Gastroesophageal sphincter (tissue), 4 donors: Measurements from ENCODE around the gene PPP1R3A. TPM values are rescaled to one million over a fixed set of nuclear protein-coding genes. Genes with fewer than 3 reads are reported as not detected.

Source experiments
- ATAC-seq: fragments of 150-250 bp; one replicate; pipeline ENCODE4 v1.9.1; 2016; ENCODE audit warnings: mild to moderate bottlenecking, moderate library complexity
- H3K27ac ChIP-seq, 4 donors: fragments of 200-600 bp; sonication (generic) in 3 of 4; 1 replicate in 3 of 4; 2 replicates in 1 of 4; pipeline ENCODE4 v1.5.1; 2016 to 2019
- H3K27me3 ChIP-seq: fragments of 200-600 bp; sonication (generic); one replicate; pipeline ENCODE4 v1.5.1; 2019
- H3K36me3 ChIP-seq, 2 donors: fragments of 200-600 bp; sonication (generic); one replicate each; pipeline ENCODE4 v1.5.1; 2019; ENCODE audit warnings: control low read depth in 1 of 2
- H3K4me1 ChIP-seq, 3 donors: fragments of 200-600 bp; sonication (generic); 1 replicate in 2 of 3; 2 replicates in 1 of 3; pipeline ENCODE4 v1.5.1; 2016 to 2019; ENCODE audit warnings: control low read depth in 2 of 3
- H3K4me3 ChIP-seq, 2 donors: fragments of 200-600 bp; sonication (generic); one replicate each; pipeline ENCODE4 v1.5.1; 2019; ENCODE audit warnings: mild to moderate bottlenecking in 1 of 2, moderate library complexity in 1 of 2
- H3K9me3 ChIP-seq, 3 donors: fragments of 200-600 bp; sonication (generic); one replicate each; pipeline ENCODE4 v1.5.1; 2017 to 2019; ENCODE audit warnings: control low read depth in 2 of 3
- EP300 ChIP-seq: sonication (generic); formaldehyde crosslinking; IDR thresholded peaks from one replicate; pipeline ENCODE4 v1.6.1; 2017; ENCODE audit warnings: antibody characterized with exemption, mild to moderate bottlenecking
- POLR2A ChIP-seq, 2 donors: fragments of 450-650 bp; IDR thresholded peaks; one replicate each; pipeline ENCODE4 v1.6.1; 2017; ENCODE audit warnings: antibody characterized with exemption in 2 of 2, mild to moderate bottlenecking in 2 of 2, moderate library complexity in 1 of 2
- POLR2AphosphoS5 ChIP-seq: sonication (generic); formaldehyde crosslinking; IDR thresholded peaks from one replicate; pipeline ENCODE4 v1.6.1; 2017; ENCODE audit warnings: antibody characterized with exemption
- WGBS, 2 donors: methylation state at CpG; one replicate each; pipeline ENCODE4 v1.1.5; 2018; ENCODE audit warnings: low coverage in 1 of 2; 5-methylcytosine and 5-hydroxymethylcytosine counted together
- total RNA-seq, 4 donors: library from RNA; depleted of rRNA; stranded (reverse); fragments of >200 nt; gene quantifications; one replicate each; pipeline ENCODE4 v1.1.0, GENCODE V29; 2016
- TF ChIP-seq, protein P1 (sequence below), 4 experiments: fragments of 200-600 bp in 2 of 4; fragments of 450-650 bp in 2 of 4; sonication (generic) in 1 of 4; IDR thresholded peaks; one replicate each; pipeline ENCODE4 v1.5.1; 2017 to 2019; ENCODE audit warnings: antibody characterized with exemption in 4 of 4, mild to moderate bottlenecking in 2 of 4, moderate library complexity in 2 of 4

The PPP1R3A gene
- total RNA-seq, 4 donors from 2014 or later: 0.54 TPM; not detected in 3

DNA sequence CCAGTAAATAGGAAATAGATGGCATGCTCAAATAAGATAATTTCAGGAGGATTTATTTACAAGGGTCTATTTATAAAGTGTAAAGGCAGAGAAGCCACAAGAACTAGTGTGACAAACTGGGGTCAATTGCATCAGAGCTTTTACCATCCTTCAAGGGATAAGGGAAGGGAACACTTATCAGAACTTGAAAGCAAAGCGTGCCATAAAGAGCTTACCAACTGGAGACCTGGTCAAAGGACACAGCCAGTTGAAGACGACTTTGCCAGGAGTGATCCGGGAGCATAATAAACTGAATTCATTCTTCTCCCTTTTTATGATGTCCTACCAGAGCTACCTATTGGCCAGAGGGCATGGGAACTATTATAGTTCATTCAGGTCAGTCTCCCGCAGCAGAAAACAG lies 3.2 kb upstream of the PPP1R3A start:
- Histone ChIP-seq H3K36me3 (no peaks in the 10 kb centered on the region), H3K27me3 (no peaks in the 10 kb centered on the region), H3K27ac (no peak overlapping the region), H3K4me1 (no peaks in the 10 kb centered on the region), H3K4me3 (no peak overlapping the region), H3K9me3 (no peaks in the 10 kb centered on the region)
- ATAC-seq: no peak
- WGBS, 2 donors: 58 to 86% methylated on average over 3 to 4 of the region's 4 CpGs
- TF ChIP-seq POLR2A (IDR thresholded peaks at IDR 0.05) (no peak), POLR2AphosphoS5 (no peak), EP300 (no peak)
- TF ChIP-seq, protein P1, sequence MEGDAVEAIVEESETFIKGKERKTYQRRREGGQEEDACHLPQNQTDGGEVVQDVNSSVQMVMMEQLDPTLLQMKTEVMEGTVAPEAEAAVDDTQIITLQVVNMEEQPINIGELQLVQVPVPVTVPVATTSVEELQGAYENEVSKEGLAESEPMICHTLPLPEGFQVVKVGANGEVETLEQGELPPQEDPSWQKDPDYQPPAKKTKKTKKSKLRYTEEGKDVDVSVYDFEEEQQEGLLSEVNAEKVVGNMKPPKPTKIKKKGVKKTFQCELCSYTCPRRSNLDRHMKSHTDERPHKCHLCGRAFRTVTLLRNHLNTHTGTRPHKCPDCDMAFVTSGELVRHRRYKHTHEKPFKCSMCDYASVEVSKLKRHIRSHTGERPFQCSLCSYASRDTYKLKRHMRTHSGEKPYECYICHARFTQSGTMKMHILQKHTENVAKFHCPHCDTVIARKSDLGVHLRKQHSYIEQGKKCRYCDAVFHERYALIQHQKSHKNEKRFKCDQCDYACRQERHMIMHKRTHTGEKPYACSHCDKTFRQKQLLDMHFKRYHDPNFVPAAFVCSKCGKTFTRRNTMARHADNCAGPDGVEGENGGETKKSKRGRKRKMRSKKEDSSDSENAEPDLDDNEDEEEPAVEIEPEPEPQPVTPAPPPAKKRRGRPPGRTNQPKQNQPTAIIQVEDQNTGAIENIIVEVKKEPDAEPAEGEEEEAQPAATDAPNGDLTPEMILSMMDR (IDR thresholded peaks at IDR 0.05): no peak

DNA sequence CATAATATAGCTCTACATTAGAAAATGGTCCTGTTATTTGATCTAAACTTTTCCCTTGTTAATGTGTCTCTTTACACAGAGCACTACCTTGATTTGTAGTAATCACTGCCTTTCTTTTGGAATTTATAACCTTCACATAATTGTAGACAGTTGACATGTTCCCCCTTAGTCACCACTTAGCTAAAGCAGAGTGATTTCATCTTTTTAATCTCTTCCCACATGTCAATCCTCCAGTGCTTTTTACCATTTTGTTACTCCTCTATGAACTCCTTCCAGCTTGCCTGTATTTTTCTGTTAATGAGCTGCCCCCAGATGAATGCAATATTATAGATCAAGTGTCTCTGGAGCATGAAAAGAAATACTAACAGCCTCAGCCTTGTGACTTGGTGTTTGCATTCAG lies 2.6 kb upstream of the PPP1R3A start:
- TF ChIP-seq, protein P1 (IDR thresholded peaks at IDR 0.05): no peak
- no peak for TF ChIP-seq POLR2AphosphoS5
- no peak for TF ChIP-seq EP300
- TF ChIP-seq POLR2A (IDR thresholded peaks at IDR 0.05): no peak

DNA sequence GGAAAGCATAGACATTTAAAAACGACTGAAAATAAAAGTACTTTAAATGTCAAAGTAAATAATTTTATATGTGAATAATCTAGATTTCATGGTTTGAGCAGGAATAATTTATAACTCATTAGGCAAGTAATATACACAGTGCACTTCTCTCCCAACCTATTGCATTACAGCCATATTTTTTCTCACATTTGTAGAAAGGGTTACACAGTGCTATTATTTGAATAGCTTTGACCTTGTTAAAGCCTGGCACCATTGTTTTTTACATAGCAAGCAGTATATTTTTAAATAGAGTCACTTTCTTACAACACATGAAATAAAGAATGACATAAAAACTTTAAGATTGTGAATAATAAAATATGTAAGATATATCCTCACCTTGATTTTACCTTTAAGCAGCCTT lies 969 bp downstream of the PPP1R3A start:
- TF ChIP-seq EP300 (no peak), POLR2A (IDR thresholded peaks at IDR 0.05) (no peak)
- no peak for ATAC-seq
- no peaks in the 10 kb centered on the region for H3K36me3 ChIP-seq
- H3K27me3 ChIP-seq: no peaks in the 10 kb centered on the region
- H3K4me1 ChIP-seq: no peaks in the 10 kb centered on the region
- H3K27ac ChIP-seq: no peak overlapping the region
- no peaks in the 10 kb centered on the region for H3K9me3 ChIP-seq
- H3K4me3 ChIP-seq: no peak overlapping the region
- WGBS, 2 donors: 21 to 29% methylated on average over 1 of the region's 1 CpG

More for the DNA sequence above, 2.6 kb upstream of the PPP1R3A start:
- H3K9me3 ChIP-seq: no peaks in the 10 kb centered on the region
- no peaks in the 10 kb centered on the region for H3K27me3 ChIP-seq
- H3K36me3 ChIP-seq: no peaks in the 10 kb centered on the region
- no peak overlapping the region for H3K4me3 ChIP-seq
- H3K27ac ChIP-seq: no peak overlapping the region
- no peak for ATAC-seq
- H3K4me1 ChIP-seq: no peaks in the 10 kb centered on the region

DNA sequence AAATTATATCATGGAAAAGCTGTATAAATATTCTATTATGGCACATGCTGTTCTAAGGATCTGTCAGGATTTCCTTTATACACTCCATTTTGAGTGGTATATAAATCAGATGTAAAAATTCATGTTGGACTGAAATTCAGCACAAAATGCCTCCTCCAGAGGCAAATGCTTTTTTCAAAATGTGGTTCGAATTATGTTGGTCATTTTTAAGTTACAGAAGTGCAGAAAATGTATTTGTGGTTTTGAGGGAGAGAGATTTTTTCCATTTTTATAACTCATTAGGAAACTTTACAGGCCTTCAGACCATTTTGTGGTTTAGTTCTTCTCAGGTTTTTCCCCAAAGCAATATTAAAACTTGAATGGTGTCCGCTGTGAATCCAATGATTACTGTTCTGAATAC lies 2.9 kb downstream of the PPP1R3A start:
- WGBS, 2 donors: 87 to 89% methylated on average over 1 to 2 of the region's 2 CpGs
- no peak overlapping the region for H3K27ac ChIP-seq
- no peak overlapping the region for H3K4me3 ChIP-seq

DNA sequence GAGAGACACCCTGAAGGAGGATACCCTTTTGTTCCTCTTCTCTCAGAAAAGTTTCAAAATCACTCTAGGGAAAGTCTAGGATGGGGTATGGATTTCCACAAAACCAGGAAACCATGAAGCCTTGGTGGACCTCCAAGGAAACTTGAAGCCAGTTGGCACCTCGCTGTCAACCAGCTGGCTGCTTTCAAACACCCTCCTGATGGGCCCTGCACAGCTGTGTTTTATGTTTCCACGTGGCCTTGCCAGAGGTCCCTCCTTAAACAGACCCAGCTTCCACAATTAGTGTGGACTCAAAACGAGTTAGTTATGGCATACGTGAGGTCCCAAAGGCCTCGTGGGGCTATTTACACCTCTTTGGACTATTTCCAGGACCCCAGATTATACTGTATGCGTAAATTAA lies 5.9 kb downstream of the PPP1R3A start:
- WGBS, 2 donors: 38 to 75% methylated on average over 4 to 5 of the region's 6 CpGs

More for the DNA sequence above, 2.9 kb downstream of the PPP1R3A start:
- no peaks in the 10 kb centered on the region for H3K9me3 ChIP-seq
- H3K36me3 ChIP-seq: no peaks in the 10 kb centered on the region
- ATAC-seq: no peak
- no peak for TF ChIP-seq POLR2A (IDR thresholded peaks at IDR 0.05)
- TF ChIP-seq POLR2AphosphoS5: no peak
- H3K27me3 ChIP-seq: no peaks in the 10 kb centered on the region
- H3K4me1 ChIP-seq: no peaks in the 10 kb centered on the region

DNA sequence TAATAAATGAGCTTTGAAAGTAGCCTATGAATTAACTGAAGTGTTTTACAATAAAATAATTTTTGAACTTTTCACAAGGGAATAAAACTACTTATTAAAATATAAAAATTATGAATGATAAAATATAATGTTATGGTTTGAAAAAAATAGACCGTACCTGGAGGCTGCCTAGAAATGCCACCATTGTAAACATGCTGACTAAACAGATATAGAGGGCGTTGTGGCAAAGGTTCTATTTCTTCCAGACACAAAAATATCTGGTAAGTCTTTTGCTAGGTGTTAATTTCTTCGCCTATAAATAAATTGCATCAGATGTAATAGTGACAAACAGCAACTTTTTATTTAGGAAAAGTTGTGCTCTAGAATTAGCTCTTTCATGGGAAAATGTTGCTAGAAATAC lies 11.2 kb downstream of the PPP1R3A start:
- Histone ChIP-seq H3K4me3 (no peak overlapping the region), H3K9me3 (no peaks in the 10 kb centered on the region), H3K4me1 (no peaks in the 10 kb centered on the region), H3K27me3 (no peaks in the 10 kb centered on the region), H3K27ac (no peak overlapping the region), H3K36me3 (no peaks in the 10 kb centered on the region)
- ATAC-seq: no peak
- TF ChIP-seq, protein P1 (IDR thresholded peaks at IDR 0.05): no peak
- no peak for TF ChIP-seq POLR2AphosphoS5
- no peak for TF ChIP-seq EP300
- no peak for TF ChIP-seq POLR2A (IDR thresholded peaks at IDR 0.05)
- 83 to 90% methylated on average over 3 of the region's 3 CpGs for WGBS, 2 donors

More for the DNA sequence above, 5.9 kb downstream of the PPP1R3A start:
- Histone ChIP-seq H3K27me3 (no peaks in the 10 kb centered on the region), H3K9me3 (no peaks in the 10 kb centered on the region), H3K27ac (no peak overlapping the region), H3K36me3 (no peaks in the 10 kb centered on the region), H3K4me3 (no peak overlapping the region), H3K4me1 (no peaks in the 10 kb centered on the region)
- TF ChIP-seq, protein P1 (IDR thresholded peaks at IDR 0.05): no peak
- no peak for TF ChIP-seq EP300
- no peak for TF ChIP-seq POLR2A (IDR thresholded peaks at IDR 0.05)
- no peak for TF ChIP-seq POLR2AphosphoS5
- no peak for ATAC-seq
